Urothelium cell line (cell line): Measurements from ENCODE around the gene BABAM2.
"Not testable (repeated sequence)": the region's sequence is repeated elsewhere in the genome, so short reads cannot be mapped to it uniquely, and the experiment has no call there.

ENCODE experiments used
- DNase-seq: peaks from one replicate; pipeline ENCODE4 v3.0.0; 2011; ENCODE audit warnings: low spot score, mixed read lengths
- FAIRE-seq: peaks from 2 replicates; lab custom pipeline; 2011; peaks lifted over from hg19 to GRCh38; lab: Jason Lieb, UNC

Gene BABAM2

DNA sequence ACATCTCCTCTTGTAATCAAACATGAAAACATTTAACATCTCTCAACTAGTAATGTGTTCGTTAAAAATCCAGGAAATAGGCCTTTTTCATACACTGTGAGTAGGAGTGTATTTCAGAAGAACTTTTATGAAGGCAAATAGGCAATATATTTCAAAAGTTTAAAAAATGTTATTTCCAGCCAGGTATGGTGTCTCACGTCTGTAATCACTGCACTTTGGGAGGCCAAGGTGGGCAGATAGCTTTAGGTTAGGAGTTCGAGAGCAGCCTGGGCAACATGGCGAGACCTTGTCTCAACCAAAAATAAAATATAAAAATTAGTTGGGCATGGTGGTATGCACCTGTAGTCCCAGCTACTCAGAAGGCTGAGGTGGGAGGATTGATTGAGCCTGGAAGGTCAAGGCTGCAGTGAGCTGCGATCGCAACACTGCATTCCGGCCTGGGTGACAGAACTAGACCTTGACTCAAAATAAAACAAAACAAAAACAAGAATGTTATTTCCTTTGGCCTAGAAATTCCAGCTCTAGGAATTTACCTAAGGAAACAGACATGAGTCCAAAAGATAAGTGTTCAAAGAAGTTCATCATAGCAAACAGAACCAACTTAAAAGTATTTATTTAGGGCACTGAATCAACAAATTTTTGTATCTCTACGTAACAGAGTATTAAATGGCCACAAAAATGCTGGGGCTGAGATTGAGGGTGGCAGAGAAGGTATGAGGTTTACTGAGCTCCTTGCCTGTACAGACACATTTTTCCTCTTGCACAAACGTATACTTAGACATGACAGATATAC lies 15.2 kb upstream of the BABAM2 start:
- no peak for FAIRE-seq
- DNase-seq = no peak

GRCh38 chr2:27878825-27879224 lies 11.7 kb upstream of the BABAM2 start:
- no peak for FAIRE-seq

GRCh38 chr2:27881815-27882583 lies 8.5 kb upstream of the BABAM2 start:
- not testable (repeated sequence) for FAIRE-seq, DNase-seq

More at GRCh38 chr2:27878825-27879224, 11.7 kb upstream of the BABAM2 start:
- no peak for DNase-seq

- not testable (repeated sequence) for FAIRE-seq, DNase-seq
These were observed 8.0 kb upstream of the BABAM2 start for GRCh38 chr2:27882584-27882922.

GRCh38 chr2:27884601-27885000 lies 5.9 kb upstream of the BABAM2 start:
- DNase-seq = no peak
- FAIRE-seq = no peak

DNA sequence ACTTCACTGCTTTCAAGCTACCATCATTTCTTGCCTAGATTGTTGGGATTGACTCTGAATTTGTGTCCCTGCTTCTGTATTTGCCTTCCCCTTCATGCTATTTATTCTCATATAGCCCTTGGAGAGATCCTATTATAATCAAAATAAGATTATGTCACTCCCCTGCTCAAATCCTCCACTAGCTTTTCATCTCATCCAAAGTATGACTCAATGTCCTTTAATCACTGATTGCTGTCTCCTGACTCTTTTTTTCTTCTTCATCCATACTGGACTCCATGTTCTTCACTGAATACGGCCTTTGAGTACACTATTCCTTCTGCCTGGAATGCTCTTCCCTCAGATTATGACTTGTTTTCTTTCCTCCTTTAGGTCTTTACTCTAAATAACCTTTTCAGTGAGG lies 5.3 kb upstream of the BABAM2 start:
- DNase-seq (no peak), FAIRE-seq (no peak)

DNA sequence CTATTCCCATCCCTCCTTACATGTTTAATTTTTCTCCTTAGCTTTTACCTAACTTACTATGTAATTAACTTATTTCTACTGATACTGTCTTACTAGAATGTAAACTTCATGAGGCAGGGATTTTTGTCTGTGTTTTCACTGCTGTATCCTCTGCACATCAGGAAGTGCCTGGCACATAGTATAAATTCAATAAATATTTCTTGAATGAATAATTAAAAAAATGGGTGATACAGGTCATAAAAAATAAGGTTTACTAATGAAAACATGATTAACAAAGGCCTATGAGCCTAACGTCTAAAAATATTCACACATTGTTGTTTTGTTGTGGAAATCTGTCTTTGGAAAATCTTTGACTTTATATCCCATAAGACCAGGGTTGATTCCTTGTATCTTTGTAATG lies 4.9 kb upstream of the BABAM2 start:
- no peak for FAIRE-seq
- no peak for DNase-seq

GRCh38 chr2:27886322-27886721 lies 4.2 kb upstream of the BABAM2 start:
- no peak for DNase-seq
- no peak for FAIRE-seq

GRCh38 chr2:27887111-27887510 lies 3.4 kb upstream of the BABAM2 start:
- FAIRE-seq (no peak), DNase-seq (no peak)

GRCh38 chr2:27887830-27888229 lies 2.7 kb upstream of the BABAM2 start:
- FAIRE-seq = no peak

DNA sequence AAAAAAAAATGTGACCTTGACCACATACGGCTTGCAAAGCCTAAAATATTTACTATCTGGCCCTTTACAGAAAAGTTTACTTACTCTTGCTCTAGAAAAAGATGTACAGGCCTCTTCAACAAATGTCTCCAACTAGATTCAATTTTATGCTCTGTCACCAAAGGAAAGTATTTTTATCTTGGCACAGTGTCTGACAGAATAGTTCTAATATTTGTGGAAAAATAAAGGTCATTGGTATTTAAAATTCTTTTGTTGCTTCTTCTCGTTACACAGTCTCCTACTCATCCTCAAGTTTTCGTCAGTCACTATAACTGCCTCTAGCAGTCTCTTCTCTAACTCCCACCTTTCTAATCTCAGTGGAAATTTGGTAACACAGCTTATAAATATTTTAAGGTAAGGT lies 1.7 kb upstream of the BABAM2 start:
- no peak for DNase-seq
- no peak for FAIRE-seq

More at GRCh38 chr2:27887830-27888229, 2.7 kb upstream of the BABAM2 start:
- no peak for DNase-seq

DNA sequence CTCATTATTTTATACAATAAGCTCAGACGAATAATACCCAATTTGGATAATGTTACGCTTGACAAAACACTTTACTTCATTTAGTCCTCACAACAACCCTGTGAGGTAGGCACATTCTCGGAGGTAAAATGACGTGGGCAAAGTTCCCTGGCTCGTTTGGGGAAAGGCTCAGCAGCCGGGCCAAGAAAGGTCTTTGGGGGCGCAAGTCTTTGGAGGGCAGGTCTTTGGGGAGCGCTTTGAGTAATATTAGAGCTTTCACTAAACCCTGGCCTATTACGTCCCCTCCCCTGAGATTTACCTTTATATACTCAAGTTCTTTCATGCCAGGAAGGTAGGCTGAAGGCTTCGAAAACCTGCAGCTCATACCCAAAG lies 769 bp upstream of the BABAM2 start:
- DNase-seq (no peak), FAIRE-seq (no peak)

GRCh38 chr2:27890924-27891672 lies 569 bp downstream of the BABAM2 start:
- peak; percentile 68 for DNase-seq
- FAIRE-seq = peak; percentile 37

DNA sequence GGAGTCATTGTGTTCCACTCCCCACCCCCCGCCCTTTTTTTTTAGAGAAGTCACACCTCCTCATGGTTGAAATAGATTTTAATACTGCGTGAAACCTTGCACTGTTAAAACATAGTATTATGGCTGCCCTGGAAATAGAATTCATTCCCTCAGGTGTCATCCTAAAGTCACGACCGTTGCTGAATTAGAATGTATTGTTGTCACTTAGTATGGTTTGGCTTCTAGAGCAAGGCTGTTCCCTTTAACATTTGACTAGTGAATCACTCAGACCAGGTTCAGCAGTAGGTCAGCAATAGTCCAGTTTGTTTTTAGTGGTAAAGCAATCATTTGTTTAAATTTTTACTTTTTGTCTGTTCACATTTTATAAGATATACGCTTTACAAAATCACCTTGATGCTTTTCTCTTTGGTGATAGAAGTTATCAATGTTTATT lies 1.2 kb downstream of the BABAM2 start:
- FAIRE-seq (no peak), DNase-seq (no peak)

DNA sequence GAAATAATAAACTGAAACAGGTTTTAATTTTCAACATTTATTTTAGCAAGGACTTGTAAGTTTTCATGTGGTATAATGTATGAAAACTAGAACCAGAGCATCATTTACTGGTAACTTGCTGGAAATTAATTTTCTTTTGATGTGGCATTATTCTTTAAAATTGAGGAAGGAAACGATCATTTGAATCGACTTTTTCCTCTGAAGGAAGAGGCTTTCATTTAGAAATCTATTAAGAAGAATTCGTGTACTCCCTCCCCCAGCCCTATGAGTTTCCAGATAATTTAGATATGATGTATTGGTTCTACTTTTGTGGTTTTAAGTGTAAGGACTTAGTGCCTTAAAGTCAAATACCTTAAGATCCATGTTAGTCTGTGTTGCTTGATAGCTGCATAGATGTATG lies 2.5 kb downstream of the BABAM2 start:
- DNase-seq (no peak), FAIRE-seq (no peak)

- no peak for FAIRE-seq
- DNase-seq = no peak
These were observed 7.2 kb downstream of the BABAM2 start for GRCh38 chr2:27897717-27898116.

DNA sequence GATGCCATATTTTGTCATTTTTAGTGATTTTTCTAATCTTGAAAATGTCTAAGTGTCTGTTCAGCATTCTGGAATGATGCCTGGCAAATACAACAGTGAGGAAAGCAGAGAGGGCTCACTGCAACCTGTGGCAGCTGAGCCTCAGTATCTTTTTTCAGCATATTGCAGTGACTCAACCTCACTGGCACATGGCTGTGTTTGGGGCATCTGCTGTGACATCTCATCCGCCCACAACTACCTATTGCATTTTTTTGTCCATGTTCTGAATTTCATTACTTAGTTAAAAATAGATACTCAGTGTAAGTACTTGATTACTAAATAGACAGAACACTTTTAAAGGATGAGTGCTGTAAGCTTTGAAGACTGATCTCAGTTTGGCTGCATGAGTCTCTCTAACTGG lies 10.7 kb downstream of the BABAM2 start:
- no peak for DNase-seq
- no peak for FAIRE-seq

- DNase-seq = no peak
- no peak for FAIRE-seq
These were observed 11.6 kb downstream of the BABAM2 start for GRCh38 chr2:27902098-27902497.

DNA sequence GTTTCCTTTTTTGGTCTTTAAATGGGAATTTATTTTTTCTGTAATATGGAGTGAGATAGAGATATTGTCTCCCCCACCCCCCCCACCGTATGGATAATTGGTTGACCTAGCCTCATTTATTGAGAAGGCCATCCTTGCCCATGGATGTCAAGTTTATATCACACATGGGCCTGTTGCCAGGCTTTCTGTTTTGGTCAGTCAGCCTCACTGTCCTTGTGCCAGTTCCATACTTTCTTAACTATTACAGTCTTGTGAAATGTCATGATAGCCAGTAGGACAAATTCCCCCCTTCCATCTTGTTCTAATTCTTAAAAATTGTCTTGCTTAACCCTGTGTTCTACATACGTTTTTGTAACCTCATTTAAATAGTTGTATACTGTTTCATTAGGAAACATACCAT lies 12.5 kb downstream of the BABAM2 start:
- FAIRE-seq = no peak
- DNase-seq = no peak

DNA sequence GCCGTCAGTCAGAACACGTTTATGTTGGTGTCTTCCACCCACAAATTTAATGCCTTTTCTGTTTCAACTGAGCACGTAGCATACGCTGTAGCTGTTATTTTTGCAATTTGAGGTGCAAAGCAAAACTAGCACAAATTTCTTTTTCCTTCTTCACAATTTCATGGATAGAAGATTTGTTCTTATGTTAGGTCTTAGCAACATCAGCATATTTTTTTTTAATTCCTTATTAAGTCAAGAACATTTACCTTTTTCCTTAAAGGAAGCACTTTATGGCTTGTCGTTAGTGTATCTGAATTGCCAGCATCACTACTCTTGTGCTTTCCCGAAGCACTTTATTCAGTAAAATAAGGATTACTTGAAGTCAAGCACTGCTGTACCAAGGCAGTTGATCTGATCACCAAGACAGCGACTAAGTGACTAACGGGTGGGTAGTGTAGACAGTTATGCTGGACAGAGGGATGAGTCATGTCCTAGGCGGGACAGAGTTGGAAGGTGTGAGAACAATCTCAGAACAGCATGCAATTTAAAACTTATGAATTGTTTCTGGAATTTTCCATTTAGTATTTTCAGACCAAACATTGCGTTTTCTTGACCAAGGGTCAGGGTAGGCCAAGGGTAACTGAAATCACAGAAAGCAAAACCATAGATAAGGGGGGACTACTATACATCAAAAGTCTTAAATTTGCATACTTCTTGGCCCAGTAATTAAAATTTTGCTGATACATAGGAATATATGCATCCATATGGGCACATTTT lies 13.3 kb downstream of the BABAM2 start:
- peak; percentile 59 for FAIRE-seq
- peak; percentile 20 for DNase-seq

GRCh38 chr2:27904405-27904665 lies 13.8 kb downstream of the BABAM2 start:
- FAIRE-seq = no peak
- no peak for DNase-seq
